ENCODE measurements around the gene MAD2L2. TPM values are rescaled to one million over a fixed set of nuclear protein-coding genes. Genes with fewer than 3 reads are reported as not detected.

The MAD2L2 gene
- total RNA-seq, 1 donor: 20.6 TPM

- peak; percentile 21 for DNase-seq (ENCODE audit: insufficient read length, low spot score, missing footprints)
- Histone ChIP-seq H3K79me2 (ENCODE audit: insufficient read depth, low read length) (no peaks in the 10 kb centered on the region), H3K9me3 (ENCODE audit: low read depth, low read length) (no peaks in the 10 kb centered on the region), H3K4me1 (ENCODE audit: insufficient read depth, low read length) (no peaks in the 10 kb centered on the region), H3K27ac (ENCODE audit: low read depth, low read length) (no peak overlapping the region), H3K27me3 (ENCODE audit: insufficient read depth, low read length) (peaks cover 8% of the 10 kb centered on the region), H2AFZ (ENCODE audit: low read length) (no peak overlapping the region), H3K36me3 (ENCODE audit: insufficient read depth, low read length) (no peaks in the 10 kb centered on the region), H3K4me2 (ENCODE audit: insufficient read depth, low read length) (no peak overlapping the region), H3K4me3 (ENCODE audit: insufficient read depth, low read length) (no peak overlapping the region), H4K20me1 (ENCODE audit: insufficient read depth, low read length) (no peaks in the 10 kb centered on the region)
- TF ChIP-seq CTCF (IDR thresholded peaks at IDR 0.05; ENCODE audit: extremely low read depth, low read depth, low read length): no peak
Measured at GRCh38 chr1:11629184-11630016, 51.5 kb downstream of the MAD2L2 start.

GRCh38 chr1:11628767-11629166, 52.2 kb downstream of the MAD2L2 start:
- Histone ChIP-seq H3K36me3 (ENCODE audit: insufficient read depth, low read length) (no peaks in the 10 kb centered on the region), H3K4me2 (ENCODE audit: insufficient read depth, low read length) (no peak overlapping the region), H2AFZ (ENCODE audit: low read length) (no peak overlapping the region), H3K27ac (ENCODE audit: low read depth, low read length) (no peak overlapping the region), H3K9me3 (ENCODE audit: low read depth, low read length) (no peaks in the 10 kb centered on the region), H3K4me1 (ENCODE audit: insufficient read depth, low read length) (no peaks in the 10 kb centered on the region), H4K20me1 (ENCODE audit: insufficient read depth, low read length) (no peaks in the 10 kb centered on the region), H3K79me2 (ENCODE audit: insufficient read depth, low read length) (no peaks in the 10 kb centered on the region), H3K4me3 (ENCODE audit: insufficient read depth, low read length) (no peak overlapping the region), H3K27me3 (ENCODE audit: insufficient read depth, low read length) (peaks cover 8% of the 10 kb centered on the region)
- DNase-seq (ENCODE audit: insufficient read length, low spot score, missing footprints): peak; percentile 43
- no peak for TF ChIP-seq CTCF (IDR thresholded peaks at IDR 0.05; ENCODE audit: extremely low read depth, low read depth, low read length)

- Histone ChIP-seq H3K27me3 (ENCODE audit: insufficient read depth, low read length) (peaks cover 8% of the 10 kb centered on the region), H3K4me2 (ENCODE audit: insufficient read depth, low read length) (no peak overlapping the region), H3K4me3 (ENCODE audit: insufficient read depth, low read length) (no peak overlapping the region), H3K79me2 (ENCODE audit: insufficient read depth, low read length) (no peaks in the 10 kb centered on the region), H2AFZ (ENCODE audit: low read length) (no peak overlapping the region), H3K27ac (ENCODE audit: low read depth, low read length) (no peak overlapping the region), H4K20me1 (ENCODE audit: insufficient read depth, low read length) (no peaks in the 10 kb centered on the region), H3K36me3 (ENCODE audit: insufficient read depth, low read length) (no peaks in the 10 kb centered on the region), H3K9me3 (ENCODE audit: low read depth, low read length) (no peaks in the 10 kb centered on the region), H3K4me1 (ENCODE audit: insufficient read depth, low read length) (no peaks in the 10 kb centered on the region)
- TF ChIP-seq CTCF (IDR thresholded peaks at IDR 0.05; ENCODE audit: extremely low read depth, low read depth, low read length): no peak
- DNase-seq (ENCODE audit: insufficient read length, low spot score, missing footprints): peak; percentile 5
Measured at GRCh38 chr1:11626551-11626950, 54.4 kb downstream of the MAD2L2 start.

Other genes with a start within 250 kb of the MAD2L2 start
- gene DISP3, start 202.0 kb downstream of the MAD2L2 start, total RNA-seq: under 0.01 TPM in 2 replicates
- 0.29 and 0.36 TPM in 2 replicates for gene FBXO2, start 26.7 kb downstream of the MAD2L2 start, total RNA-seq
- gene FBXO44, start 26.3 kb downstream of the MAD2L2 start, total RNA-seq: 14.4 and 16.3 TPM in 2 replicates
- gene FBXO6, start 16.9 kb downstream of the MAD2L2 start, total RNA-seq: 8.7 and 8.8 TPM in 2 replicates
- gene DRAXIN, start 10.6 kb upstream of the MAD2L2 start, total RNA-seq: under 0.01 TPM in 2 replicates
- 47.7 and 56.5 TPM in 2 replicates for gene AGTRAP, start 55.0 kb upstream of the MAD2L2 start, total RNA-seq
- under 0.01 TPM in 1 of 2 replicates, not detected in the other for gene C1orf167, start 81.0 kb upstream of the MAD2L2 start, total RNA-seq
- 32.6 and 34.5 TPM in 2 replicates for gene MTHFR, start 124.8 kb upstream of the MAD2L2 start, total RNA-seq
- gene CLCN6, start 125.0 kb upstream of the MAD2L2 start, total RNA-seq: 21.0 and 22.4 TPM in 2 replicates
- not detected in 2 replicates for gene NPPA, start 166.6 kb upstream of the MAD2L2 start, total RNA-seq
- gene NPPB, start 177.8 kb upstream of the MAD2L2 start, total RNA-seq: not detected in 2 replicates
- 51.6 and 64.1 TPM in 2 replicates for gene KIAA2013, start 245.3 kb upstream of the MAD2L2 start, total RNA-seq